GM19467 (cell line): ENCODE measurements around the gene ATP4B.
"Not testable (repeated sequence)": the region's sequence is repeated elsewhere in the genome, so short reads cannot be mapped to it uniquely, and the experiment has no call there.

Experiments used
- ATAC-seq: cut with Tn5 transposase; IDR thresholded peaks from one replicate; pipeline ENCODE4 v1.9.1; 2021; ENCODE audit warnings: mild to moderate bottlenecking, moderate library complexity; ENCODE audit not compliant: unreplicated experiment

Gene ATP4B

DNA sequence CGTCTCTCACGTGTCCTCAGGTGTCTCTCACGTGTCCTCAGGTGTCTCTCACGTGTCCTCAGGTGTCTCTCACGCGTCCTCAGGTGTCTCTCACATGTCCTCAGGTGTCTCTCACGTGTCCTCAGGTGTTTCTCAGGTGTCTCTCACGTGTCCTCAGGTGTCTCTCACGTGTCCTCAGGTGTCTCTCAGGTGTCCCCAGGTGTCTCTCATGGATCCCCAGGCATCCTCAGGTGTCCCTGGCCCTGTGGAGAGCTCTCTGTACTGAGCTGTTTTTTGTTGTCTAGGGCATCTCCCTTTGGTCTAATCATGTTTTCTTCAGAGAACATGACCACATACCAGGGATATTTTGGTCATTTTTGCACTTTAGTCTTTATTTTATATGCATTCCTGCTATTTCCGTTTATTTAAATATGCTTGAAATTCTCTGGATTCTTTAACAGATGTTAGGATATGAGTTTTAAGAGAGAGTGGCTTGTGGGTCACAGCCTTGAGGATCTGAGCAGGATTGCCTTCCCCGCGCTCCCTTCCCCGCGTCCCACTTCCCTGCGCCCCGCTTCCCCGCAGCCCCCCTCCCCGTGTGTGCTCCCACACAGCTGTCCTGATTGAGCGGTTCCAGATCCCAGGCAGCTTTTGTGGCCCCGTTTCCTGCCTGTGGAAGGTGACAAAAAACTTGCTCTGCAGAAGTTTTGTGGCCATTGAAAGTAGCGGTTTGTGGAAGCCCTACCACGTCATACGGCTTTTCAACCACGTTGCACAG lies 31.9 kb downstream of the ATP4B start:
- ATAC-seq = no peak

DNA sequence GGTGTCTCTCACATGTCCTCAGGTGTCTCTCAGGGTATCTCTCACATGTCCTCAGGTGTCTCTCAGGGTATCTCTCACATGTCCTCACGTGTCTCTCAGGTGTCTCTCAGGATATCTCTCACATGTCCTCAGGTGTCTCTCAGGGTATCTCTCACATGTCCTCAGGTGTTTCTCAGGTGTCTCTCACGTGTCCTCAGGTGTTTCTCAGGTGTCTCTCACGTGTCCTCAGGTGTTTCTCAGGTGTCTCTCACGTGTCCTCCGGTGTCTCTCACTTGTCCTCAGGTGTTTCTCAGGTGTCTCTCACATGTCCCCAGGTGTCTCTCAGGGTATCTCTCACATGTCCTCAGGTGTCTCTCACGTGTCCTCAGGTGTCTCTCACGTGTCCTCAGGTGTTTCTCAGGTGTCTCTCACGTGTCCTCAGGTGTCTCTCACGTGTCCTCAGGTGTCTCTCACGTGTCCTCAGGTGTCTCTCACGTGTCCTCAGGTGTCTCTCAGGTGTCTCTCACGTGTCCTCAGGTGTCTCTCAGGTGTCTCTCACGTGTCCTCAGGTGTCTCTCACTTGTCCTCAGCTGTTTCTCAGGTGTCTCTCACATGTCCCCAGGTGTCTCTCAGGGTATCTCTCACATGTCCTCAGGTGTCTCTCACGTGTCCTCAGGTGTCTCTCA lies 33.2 kb downstream of the ATP4B start:
- not testable (repeated sequence) for ATAC-seq

DNA sequence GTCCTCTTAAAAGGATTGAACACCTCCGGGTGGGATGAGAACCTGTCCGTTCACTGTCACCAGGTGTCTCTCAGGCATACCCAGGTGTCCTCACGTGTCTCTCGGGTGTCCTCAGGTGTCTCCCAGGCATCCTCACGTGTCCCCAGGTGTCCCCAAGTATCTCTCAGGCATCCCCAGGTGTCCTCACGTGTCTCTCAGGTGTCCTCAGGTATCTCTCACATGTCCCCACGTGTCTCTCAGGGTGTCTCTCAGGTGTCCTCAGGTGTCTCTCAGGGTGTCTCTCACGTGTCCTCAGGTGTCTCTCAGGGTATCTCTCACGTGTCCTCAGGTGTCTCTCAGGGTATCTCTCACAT lies 33.8 kb downstream of the ATP4B start:
- ATAC-seq = no peak

DNA sequence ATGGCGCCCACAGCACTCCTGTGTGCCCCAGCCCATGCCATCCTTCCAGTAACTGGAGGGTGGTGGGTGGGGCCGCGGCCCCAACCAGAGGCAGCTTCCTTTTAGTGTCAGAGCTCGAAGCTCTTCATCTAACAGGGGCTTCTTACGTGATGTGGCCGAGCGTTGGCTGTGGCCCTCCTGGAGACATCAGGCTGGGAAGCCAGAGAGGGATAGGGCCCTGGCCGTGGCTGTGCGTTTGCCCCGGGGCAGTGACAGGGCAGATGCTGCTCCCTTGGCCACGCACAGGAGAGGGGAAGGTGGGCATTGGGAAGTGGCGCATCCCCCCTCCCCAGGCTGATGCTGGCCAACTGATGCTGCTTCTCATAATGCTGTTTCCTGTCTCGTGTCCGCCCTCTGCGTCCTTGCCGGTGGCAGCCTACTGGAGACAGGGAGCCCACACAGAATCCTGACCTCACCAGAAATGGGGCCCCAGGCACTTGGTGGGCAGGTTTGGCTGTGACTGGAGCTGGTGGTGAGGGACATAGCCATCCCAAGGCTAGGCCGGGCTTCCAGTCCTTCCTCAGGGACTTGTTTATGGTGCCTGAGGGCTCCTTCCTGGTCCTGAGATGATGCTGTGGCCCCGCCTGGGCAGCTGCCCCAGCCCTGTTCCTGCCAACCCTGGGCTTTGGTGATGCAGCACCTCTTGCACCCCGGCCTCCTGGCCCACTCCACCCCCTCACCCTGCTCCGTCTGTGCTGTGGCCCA lies 34.3 kb downstream of the ATP4B start:
- no peak for ATAC-seq

DNA sequence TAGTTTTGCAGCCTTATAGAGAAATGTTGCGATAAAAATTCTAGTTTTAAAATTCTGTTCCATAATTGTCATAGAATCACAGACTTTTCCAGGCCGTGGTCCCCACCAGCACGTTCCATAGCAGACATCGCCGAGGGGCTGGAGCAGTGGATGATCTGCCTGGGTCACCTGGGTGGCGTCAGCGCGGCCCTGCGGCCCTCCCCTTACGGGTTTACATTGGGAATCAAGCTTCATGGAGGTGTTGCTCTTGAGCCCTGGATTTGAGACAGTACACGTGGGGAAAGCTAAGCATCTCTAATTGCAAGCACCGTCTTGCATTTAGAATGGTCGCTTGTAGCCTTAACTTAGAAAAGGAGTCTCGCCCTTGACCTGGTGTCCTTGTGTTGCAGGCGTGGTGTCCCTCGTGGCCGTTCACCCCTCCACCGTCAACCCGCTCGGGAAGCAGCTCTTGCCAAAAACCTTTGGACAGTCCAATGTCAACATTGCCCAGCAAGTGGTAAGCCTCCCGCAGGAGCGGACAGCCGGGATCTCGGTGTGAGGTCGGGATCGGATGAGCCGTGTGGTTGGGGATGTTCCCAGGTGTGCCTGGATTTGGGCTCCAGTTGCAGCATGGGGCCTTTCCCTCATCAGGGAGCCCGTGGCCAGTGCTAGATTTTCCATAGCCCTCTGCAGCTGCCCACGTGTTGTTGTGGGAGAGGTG lies 35.1 kb downstream of the ATP4B start:
- no peak for ATAC-seq

DNA sequence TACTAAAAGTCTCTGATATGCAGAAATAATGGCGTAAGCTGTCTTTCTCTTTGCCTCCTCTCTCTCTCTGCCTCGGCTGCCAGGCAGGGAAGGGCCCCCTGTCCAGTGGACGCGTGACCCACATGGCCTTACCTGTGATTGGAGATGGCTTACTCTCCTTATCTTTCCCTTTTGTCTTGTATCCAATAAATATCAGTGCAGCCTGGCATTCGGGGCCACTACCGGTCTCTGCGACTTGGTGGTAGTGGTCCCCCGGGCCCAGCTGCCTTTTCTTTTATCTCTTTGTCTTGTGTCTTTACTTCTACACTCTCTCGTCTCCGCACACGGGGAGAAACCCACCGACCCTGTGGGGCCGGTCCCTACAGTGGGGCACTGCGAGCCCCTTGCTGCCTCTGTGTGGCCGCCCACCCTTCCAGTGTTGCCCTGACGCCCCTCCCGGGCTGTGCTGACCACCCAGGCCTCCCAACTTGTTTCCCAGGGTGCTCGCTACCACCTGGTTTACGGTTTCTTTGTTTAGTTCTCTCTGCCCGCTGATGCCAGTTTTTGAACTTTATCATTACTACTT lies 35.9 kb downstream of the ATP4B start:
- ATAC-seq = not testable (repeated sequence)

DNA sequence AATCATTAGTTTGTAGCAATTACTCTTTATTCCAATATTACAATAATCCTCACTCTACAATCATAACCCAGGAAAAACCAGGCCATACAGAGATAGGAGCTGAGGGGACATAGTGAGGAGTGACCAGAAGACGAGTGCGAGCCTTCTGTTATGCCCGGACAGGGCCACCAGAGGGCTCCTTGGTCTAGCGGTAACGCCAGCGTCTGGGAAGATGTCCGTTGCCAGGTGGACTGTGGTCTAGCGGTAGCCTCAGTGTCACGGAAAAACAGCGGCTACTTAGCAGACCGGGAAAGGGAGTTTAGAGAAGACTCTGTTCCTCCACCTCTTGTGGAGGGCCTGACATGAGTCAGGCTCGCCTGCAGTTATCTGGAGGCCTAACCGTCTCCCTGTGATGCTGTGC lies 36.5 kb downstream of the ATP4B start:
- not testable (repeated sequence) for ATAC-seq

DNA sequence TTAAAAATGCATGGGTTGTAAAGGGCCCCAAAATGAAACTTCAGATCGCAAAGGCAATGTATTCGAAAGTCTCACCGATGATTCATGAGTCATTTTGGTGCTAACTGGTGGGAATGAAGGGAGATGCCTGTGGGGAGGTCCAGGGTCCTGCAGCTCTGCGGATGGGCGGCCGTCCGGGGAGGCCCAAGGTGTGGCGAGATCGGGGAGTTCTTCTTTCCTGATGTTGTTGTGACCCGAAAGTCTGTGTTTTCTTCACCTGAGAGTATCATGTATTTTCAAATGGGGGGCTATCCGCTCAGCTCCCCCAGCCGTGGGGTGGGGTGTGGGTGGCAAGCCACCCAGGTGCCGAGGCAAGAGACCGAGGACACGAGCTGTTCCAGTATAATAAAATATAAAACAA lies 37.0 kb downstream of the ATP4B start:
- no peak for ATAC-seq

DNA sequence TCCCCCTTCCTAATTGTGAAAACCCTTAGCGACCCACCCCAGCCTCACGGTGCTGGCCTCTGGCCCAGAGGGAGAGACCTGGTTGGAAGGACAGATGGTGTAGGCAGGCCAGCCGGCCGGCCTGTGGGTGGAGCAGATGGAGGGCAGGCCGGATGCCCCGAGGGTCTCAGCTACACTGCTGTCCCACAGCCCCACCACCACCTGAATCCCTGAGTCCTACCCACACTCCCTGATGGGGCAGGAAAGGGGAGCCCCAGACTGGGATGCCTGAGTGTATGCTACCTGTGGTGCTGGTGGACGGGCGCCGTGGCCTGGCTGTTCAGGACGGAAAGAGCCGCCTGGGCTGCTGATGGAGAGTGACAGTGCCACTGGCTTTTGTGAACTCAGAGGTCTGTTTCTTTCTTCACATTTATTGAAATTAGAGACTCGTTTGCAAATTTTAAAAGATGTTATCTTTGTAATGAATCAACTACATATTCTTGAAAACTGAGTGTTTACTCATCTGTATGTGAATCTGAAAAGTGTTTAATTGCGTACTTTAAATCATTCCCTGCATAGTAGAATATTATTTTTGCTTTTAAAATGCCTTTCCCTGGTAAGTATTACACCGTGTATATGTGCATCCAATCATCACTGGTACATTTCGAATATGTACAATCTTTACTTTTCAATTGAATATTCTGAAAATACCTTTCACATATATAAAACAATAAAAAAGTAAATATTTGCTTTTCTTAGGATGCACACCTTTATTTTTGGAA lies 37.8 kb downstream of the ATP4B start:
- ATAC-seq = no peak

DNA sequence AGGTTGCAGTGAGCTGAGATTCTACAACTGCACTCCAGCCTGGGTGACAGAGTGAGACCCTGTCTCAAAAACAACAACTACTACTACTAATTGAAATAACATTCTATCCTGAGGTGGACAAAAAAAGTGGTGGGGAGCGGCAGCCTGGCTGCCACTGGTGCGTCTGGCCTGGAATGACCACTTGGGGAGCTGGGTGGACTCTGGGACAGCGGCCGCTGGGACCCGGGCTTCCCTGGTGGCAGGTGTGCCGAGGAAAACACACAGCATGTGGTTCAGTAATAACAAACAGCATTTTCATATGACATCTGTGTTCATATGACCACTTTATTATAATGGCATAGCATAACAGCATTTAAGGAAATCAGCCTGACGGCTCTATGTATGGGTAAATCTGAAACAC lies 39.5 kb downstream of the ATP4B start:
- no peak for ATAC-seq

DNA sequence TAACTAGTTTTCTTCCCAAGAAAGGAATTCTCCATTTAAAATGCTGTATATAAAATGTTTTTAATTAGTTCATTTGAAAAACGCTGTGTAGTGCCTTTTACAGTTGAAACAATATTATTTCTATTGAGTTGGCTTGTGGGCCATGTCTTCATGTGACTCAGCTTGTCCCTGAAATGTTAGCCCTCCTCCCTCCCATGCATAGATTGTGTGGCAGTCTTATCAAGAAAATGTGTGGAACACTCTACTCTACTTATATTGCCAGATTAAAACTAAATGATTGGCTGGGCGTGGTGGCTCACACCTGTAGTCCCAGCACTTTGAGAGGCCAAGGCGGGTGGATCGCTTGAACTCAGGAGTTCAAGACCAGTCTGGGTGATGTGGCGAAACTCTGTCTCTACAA lies 40.0 kb downstream of the ATP4B start:
- no peak for ATAC-seq

DNA sequence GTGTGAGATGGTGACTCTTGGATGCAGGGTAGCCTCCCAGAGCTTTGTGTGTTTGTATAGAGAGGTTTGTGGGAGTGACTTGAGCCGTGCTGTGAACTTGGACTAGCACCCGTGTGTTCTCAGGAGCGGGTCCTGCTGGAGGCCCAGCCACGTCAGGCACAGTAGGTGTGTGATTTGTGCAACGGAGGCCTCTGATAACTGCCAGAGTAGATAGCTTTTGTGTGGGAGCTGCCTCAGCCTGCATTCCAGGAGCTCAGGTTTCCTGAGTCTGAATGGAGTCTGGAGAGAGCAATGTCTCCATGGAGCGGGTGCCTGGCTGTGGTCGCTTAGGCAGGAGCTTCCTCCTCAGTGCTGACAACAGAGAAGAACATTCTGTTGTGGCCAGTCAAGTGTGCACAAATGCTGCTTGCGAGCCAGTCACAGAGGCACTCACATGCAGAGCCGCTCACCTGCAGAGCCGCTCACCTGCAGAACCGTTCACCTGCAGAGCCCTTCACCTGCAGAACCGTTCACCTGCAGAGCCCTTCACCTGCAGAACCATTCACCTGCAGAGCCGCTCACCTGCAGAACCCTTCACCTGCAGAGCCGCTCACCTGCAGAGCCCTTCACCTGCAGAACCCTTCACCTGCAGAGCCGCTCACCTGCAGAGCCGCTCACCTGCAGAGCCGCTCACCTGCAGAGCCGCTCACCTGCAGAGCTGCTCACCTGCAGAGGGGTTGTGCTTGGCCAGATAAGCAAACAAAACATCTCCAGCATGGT lies 40.8 kb downstream of the ATP4B start:
- ATAC-seq = no peak

DNA sequence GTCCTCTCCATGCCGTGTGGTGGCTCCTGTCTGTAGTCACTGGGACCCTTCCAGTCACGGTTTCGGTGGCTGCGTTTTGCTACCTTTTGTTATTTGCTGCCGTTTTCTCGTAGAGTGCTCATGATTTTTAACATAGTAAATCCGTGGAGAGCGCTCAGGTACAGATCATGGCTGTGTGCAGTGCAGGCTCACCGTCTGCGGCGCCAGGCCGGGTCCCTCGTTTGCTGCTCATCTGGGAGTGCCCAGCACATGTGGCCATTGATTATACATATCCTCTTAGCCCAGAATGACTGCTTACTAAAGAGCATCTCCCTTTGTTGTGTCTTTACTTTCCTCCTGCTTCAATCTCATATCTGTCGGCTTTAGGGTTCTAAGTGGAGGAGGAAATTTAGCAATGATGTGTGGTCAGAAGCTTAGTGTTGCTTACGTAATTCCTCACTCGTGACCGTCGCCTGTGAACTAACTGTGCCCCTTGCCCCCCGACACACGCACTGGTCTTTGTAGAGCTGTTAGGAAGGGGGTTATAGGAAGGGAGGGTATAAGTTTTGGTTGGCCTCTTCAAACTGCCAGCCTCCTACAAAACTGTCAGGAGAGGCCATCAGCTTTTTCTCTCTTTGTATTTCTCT lies 41.6 kb downstream of the ATP4B start:
- no peak for ATAC-seq

DNA sequence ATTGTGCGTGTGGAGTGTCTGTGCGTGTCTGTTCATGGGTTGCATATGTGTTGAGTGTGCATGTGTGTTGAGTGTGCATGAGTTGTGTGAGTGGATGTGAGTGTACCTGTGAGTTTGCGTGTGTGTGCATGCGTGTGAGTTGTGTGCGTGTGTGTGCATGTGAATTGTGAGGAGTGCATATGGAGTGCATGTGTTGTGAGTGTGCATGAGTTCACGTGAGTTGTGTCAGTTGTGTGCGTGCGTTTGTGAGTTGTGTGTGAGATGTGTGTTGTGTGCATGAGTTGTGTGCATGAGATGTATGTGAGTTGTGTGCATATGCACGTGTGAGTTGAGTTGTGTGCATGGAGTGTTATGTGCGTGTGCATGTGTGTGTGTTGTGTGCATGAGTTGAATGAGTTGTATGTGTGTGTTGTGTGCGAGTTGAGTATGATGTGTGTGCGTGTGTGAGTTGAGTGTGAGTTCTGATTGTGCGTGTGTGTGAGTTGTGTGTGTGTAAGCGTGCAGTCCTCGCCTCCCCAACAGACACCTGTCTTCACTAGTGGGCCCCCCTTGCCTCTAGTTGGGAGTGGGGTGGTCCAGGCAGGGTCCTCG lies 44.1 kb downstream of the ATP4B start:
- ATAC-seq = no peak

DNA sequence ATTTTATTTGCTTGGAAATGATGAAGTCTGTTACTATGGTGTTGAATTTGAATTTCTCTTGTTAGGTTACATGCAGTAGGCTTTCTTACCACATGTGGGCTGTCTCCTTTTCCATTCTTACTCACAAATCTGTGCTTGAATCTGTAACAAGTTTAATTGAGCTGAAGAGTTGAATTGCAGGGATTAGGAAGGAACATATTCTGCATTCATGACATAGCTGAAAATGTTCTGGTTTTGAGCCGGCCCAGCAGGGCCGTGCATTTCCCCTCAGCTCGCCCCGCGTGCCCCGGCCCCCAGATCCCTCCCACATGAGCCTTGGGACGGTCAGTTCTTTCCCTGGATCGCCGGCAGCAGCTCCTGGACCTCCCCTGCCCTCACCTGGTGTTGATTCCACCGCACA lies 45.4 kb downstream of the ATP4B start:
- ATAC-seq = no peak

DNA sequence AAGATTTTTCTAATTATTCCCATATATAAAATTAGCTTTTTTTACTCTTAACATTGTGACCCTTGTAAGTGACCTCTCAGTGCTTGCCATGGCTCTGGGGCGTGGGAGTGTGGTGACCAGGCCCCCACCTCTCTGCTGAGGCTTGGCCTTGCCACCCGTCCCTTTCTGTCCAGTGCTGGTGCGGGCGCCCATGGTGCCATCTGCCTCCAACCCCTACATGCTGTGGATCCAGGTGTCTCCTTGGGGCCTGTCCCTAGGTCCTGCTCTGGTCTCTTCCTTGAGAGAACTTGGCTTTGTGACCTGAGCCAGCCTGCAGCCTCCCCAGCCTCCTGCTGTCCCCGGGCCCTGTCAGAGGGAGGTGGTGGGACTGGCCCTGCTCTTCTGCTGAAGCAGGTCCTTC lies 46.0 kb downstream of the ATP4B start:
- no peak for ATAC-seq

DNA sequence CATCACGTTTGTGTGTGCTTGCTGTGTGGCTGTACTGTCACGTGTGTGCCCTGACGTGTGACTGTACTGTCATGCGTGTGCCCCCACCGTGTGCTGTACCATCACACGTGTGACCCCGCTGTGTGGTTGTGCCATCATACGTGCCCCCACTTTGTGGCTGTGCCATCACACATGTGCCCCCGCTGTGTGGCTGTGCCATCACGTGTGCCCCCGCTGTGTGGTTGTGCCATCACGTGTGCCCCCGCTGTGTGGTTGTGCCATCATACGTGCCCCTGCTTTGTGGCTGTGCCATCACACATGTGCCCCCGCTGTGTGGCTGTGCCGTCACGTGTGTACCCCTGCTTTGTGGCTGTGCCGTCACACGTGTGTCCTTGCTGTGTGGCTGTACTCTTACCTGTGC lies 47.7 kb downstream of the ATP4B start:
- no peak for ATAC-seq

DNA sequence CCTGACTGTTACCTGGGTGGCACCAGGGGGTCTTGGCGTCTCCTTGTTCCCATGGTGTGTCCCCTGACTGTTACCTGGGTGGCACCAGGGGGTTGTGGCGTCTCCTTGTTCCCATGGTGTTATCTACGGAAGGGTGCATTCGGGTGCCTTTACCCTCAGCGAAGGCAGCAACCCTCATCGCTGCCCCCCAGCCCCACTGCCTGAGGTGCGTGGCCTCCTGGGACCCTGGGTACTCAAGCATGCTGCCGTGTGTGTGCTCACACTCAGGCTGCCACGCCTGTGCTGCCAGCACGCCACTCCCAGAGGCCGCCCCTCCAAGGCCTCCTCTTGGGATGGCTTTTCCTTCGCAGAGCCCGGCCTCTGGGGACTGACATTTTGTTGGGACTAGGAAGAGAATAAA lies 48.4 kb downstream of the ATP4B start:
- no peak for ATAC-seq

DNA sequence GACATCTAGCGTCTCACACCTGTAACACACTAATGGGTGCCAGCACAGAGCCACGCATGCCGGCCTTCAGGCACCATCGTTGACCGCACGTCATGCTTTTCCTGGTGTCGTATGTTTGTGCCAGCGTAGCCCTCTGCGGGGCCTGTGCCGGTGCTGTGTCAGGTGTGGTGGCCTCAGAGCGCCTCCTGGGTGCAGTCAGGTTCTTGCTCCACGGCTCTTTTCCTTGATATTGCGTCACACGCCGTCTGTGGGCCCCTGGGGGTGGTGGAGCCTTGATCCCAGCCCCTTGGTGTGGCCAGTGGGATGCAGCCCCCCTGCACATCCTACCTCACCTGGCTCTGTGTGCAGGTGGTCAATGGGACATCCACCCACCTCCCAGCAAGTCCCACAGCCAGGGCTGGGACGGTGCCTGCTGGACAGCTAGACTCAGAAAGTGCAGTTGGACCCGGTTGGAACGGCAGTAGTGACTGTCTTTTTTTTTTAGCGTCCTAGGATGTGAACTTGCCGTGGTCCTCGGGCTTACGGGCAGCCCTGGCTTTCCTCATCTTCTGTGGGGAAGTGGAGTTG lies 48.9 kb downstream of the ATP4B start:
- ATAC-seq = no peak
